GM21825 (cell line): Measurements from ENCODE around the gene APOB.
"Not testable (repeated sequence)": the region's sequence is repeated elsewhere in the genome, so short reads cannot be mapped to it uniquely, and the experiment has no call there.

Experiments used
- ATAC-seq: cut with Tn5 transposase; IDR thresholded peaks from one replicate; pipeline ENCODE4 v1.9.1; 2021; ENCODE audit warnings: mild to moderate bottlenecking, moderate library complexity; ENCODE audit not compliant: unreplicated experiment

APOB gene

DNA sequence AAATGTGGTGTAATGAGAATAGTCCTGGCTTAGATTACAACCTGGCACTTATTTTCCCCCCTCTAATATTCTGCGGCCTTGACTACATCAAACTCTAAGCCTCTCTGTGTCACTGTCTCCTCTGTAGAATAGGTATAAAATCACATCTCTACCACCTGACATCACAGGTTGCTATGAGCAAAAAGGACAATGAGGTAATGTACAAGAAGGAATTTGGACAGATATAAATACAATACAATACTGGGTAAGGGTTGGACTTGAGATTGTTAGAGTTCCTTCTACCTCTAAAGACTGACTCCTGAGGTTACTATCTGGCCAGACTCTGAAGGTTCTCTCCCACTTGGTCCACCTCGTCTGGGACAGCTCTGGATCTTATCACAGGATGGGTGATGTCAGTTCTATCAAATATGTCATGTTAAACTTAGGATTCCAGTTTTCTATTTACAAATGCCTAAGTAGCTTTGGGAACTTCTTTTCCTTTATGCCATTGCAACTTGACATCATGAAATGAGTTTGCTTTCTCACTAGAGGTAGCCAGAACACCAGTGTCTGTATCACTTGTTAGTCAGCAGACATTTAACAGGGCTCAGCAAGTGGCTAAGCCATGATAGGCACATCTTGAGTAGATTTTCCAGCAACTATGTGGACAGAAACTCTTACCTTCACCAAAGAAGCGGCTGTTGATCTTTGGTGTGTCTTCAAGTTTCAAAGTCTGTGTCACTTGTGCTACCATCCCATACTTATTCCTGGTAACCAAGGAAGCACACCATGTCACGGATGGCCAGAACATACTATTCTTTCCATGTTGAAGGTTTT lies 9.5 kb downstream of the APOB start:
- no peak for ATAC-seq

DNA sequence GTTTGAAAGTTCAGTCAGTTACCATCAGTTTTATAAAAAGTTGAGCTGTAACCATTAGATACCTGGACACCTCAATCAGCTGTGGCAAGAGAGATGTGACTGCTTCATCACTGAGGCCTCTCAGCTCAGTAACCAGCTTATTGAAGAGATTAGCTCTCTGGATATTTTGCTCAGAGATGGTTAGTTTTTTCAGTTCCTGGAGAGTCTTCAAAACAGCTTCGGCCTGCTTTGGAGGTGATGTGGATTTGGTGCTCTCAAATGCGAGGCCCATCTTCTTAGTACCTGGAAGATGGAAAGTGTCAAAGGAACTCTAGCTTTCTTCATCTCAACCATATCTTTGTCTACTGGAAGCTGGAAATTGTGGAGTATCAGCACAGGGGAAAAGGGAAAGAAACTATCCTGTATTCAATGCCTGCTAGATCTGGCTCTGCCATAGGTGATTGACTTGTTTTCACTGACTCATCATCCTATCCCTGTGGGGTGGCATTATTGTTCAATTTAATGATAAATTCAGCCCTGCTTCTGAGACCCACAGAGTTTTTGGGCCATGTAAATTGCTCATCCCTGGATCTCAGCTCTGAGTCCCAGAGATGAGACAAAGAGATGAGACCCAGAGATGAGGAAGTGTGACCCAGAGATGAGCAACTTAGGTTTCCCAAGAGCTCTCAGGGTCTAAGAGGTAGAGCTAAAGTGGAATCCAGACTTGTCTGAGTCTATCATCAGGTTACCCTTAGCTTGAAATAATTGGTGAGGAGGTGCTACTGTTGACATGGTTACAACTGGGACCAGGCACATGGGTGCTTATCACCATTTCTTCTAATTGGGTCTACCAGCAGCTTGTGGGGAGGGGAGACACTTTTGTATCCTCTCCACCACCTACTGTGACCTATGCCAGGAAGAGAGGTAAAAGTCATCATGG lies 10.4 kb downstream of the APOB start:
- ATAC-seq, result no peak

DNA sequence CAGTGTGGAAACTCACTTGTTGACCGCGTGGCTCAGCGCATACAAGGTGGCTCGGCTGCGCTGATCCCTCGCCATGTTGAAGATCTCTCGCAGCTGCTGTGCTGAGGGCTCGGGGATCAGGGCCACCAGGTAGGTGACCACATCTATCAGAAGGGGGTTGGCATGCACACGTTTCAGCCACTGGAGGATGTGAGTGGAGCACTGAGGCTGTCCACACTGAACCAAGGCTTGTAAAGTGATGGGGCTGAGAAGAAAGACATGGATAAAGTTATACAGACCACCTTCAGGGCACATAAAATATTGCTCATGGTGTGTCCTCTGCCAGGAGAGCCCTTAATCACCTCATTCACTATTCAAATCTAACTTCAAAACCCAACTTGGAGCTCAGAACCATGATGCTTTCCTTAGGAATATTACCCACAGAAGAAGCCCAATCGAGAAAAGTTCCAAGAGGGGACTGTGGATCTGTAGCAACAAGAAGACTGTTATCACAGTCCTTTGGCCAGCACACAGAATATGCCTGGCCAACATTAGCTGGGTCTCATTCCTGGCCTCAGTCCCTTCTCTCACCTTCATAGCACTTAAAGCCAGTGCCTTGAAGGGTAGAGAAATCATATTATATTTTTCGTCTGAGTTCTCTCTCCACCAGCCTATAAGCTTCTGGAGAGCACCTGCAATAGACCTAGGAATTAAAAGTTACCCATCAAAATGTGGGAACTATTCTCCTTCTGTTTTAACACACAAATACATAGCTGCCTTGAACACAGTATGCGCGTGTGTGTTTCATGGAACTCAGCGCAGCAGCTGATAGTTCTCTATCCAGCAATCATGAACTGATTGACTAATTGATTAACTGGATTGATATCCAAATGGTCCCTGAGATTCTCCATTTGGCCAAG lies 11.3 kb downstream of the APOB start:
- ATAC-seq, result no peak

DNA sequence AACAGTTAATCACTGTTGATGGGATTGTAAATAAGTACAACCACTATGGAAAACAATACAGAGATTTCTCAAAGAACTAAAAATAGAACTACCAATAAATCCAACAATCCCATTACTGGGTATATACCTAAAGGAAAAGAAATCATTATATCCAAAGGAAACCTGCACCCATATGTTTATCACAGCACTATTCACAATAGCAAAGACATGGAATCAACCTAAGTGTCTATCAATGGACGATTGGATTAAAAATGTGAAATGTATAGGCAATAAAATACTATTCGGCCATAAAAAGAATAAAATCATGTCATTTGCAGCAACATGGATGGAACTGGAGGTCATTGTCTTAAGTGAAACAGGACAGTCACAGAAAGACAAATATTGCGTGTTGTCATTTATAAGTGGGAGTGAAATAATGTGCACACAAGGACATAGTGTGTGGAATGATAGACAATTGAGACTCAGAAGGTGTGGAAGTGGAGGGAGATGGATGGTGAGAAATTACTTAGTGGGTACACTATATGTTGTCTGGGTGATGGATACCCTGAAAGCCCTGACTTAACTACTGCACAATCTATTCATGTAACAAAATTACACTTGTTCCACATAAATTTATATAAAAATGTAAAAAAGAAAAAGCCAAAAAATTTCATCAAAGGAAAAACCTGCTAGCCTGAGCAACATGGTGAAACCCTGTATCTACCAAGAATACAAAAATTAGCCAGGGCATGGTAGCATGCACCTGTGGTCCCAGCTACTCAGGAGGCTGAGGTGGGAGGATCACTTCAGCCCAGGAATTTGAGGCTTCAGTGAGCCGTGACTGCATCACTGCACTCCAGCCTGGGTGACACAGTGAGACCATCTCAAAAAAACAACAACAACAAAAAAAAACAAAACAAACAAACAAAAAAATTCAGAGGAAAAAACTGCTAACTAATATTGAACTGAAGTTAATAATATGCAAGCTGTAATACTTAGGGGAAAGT lies 12.6 kb downstream of the APOB start:
- ATAC-seq, result no peak

DNA sequence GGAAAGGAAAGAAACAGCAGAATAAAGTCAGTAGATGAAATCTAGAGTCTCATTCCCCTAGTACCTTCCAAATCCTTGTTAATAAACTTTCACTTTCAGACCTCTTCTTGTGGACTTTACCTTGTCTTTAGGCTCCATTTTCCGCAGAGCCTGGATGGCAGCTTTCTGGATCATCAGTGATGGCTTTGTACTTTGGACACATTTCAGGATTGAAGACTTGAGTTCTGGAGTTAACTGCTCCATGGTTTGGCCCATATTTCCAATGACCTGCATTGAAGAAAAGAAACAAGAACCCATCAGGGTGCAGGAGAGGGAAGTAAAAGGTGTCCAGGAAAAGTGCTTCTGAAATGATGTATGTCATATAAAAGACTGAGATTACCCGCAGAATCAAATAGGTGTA lies 14.4 kb downstream of the APOB start:
- no peak for ATAC-seq

DNA sequence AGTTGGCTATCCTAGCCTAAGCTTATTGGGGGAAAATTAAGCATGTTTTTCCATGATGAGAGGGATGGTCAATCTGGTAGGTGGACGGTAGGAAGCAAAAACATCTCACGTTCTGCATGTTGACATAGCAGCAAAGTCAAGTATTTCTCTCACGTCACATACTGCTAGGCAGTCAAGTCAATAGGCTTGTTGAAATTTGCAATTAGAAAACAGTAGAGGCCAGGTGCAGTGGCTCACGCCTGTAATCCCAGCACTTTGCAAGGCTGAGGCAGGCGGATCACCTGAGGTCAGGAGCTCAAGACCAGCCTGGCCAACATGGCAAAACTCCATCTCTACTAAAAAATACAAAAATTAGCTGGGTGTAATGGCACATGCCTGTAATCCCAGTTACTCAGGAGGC lies 14.9 kb downstream of the APOB start:
- ATAC-seq, result not testable (repeated sequence)

DNA sequence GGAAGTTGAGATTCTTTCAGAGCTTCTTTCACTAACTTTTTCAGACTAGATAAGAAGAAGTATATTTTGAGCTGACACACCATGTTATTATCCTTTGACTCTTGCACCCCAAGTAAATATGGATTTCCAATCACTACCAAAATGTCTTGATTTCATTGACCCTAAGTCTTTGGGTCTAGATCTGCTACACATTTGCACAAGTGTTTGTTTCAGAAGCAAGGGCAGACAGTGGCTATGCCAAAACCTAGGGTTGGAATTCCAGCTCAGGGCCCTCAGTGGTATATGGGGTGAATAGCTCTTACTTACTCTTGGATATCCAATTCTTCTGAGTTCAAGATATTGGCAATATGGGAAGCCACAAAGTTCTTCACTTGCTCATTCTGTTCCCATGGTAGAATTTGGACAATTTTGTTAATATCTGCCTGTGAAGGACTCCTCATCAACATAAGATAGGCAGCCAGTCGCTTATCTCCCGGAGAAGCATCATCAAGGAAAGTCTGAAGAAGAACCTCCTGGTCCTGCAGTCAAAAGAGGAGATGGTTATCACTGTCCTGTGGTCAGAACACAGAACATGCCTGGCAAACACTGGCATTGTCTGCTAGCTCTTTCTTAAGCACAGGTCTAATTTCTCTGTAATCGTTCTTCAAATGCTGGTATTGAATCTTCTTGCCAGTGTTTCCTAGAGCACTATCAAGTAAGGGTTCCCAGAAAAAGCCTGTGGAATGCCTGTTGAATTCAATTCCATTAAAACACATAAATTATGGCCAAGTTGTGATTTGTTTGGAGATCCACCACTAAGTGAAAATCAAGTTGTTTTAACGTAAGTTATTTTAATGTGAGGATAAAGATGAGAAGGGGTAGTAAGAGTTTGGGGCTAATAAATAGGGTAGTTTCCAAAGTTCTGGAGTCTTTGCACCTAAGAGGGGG lies 15.6 kb downstream of the APOB start:
- no peak for ATAC-seq

DNA sequence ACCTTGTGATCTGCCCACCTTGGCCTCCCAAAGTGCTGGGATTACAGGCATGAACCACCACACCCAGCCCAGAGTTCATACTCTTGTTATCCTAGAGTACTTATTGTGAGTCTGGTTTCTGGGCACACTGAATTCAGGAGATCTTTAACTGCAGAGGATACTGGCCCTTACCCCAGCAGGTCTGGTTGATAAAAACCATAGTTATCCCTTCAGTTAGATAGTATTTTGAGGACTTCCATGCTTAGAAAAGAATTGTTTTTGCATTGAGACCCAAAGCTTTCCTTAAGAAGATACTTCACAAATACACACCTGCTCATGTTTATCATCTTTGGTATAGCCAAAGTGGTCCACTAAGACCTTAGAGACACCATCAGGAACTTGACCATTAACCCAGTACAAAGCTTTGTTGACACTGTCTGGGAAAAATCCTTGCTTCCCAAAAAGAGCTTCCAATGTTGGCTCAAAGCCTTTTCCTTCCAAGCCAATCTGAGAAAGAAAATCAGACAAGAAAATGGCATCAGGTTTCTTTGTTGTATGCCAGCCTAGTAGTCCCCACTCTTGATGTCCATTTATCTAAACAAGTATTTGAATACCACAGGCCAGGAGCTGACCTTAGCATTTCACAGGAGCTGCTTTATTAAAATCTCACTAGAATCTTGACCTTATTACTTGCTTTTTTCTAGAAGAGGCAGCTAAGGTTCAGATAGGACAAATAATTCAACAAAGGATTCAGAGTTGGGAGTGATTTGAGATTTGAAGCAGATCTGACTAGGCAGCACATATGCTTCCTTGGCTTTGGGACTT lies 17.2 kb downstream of the APOB start:
- no peak for ATAC-seq

DNA sequence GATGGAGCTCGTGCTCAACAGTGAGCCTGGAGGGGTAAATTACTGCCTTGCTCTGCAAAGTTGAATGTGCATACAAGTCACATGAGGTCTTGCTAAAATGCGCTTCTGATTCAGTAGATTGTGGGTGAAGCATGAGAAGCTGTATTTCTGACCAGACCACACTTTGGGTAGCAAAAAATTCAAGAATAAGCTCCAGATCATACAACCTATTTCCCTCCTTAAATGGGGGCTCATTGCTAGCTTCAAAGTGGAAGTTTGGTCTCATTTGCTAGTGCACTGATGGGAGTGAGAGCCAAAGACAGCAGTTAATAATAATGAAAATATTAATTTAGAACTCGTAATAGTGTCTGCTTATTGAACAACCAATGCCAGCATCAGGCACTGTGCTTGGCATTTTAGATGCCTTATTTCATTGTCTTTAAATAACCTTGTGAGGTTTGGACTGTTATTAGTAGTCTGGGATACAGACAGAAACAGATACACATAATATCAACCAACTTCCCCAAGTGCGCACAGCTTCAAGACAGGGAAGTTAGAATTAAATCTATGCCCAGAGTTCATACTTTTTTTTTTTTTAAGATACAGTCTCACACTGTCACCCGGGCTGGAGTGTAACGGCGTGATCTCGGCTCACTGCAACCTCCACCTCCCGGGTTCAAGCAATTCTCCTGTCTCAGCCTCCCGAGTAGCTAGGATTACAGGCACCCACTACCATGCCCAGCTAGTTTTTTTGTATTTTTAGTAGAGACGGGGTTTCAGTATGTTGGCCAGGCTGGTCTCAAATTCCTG lies 18.0 kb downstream of the APOB start:
- no peak for ATAC-seq

DNA sequence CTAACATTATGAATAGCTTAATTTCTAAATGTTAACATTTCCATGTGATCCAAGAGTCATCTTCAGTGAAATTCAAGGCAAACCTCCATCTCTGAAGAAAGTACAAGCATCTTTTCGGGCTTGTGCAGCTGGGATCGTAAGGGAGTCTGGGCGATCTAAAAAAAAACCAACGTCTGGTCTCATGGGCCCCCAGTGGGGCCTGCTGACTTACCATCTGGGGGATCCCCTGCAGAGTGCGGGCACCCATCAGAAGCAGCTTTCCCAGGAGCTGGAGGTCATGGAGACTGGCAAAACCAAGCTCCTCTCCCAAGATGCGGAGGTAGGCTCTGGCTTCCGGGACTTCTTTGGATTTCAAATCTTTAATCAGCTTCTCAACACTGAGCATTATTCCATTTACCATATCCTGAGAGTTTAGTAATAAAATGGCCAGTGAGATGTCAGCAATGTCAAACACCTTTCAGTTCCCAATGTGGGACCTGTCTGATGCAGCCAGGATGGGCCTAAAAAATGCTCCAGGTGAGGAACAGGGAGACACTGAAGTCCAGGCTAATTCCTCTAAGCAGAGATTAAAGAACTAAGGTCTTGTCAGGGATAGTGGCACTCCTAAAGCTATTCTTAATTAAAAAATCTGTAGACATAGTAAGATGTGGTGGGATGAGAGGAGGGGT lies 19.0 kb downstream of the APOB start:
- ATAC-seq, result no peak

DNA sequence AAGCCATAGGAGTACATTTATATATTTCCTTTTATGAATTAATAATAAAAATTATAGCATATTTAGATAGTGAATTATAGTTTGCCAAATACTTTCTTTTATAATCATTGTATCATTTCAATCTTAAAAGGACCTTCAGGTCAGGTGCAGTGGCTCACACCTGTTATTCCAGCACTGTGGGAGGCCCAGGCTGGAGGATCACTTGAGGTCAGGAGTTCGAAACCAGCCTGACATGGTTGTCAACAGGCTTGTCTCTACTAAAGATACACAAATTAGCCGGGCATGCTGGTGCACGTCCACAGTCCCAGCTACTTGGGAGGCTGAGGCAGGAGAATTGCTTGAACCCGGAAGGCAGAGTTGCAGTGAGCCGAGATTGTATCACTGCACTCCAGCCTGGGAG lies 19.7 kb downstream of the APOB start:
- no peak for ATAC-seq

DNA sequence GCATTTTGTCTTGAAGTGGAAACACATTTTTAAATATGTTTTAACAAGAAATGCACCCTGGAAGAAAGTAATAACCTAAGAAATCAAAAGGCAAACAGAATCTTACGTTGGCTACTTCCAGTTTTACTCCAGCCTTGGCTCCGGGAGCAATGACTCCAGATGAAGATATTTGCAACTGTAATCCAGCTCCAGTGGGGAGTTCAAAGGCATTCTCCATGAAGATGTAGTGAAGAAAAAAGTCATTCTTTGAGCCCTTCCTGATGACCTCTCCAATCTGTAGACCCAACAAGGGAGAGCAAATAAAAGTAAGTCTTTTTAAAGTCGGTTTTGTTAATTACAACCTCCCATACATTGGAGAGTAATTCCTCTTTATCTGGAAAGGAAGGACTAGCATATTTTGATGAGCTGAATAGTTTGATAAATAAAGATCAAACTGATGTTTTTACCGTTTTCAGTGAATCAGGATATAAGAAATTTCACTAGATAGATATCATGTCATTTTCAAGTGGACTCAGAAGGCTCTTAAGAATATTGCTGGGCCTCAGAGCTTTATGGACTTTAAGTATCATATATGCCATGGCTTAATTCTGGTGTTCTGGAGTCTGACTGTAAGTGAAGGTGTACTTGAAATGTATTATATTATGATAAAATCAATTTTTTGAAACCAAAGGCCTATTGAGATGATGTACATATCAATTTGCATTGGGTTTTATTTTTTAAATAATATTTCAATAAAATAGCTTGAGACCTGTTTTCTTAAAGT lies 20.3 kb downstream of the APOB start:
- no peak for ATAC-seq

DNA sequence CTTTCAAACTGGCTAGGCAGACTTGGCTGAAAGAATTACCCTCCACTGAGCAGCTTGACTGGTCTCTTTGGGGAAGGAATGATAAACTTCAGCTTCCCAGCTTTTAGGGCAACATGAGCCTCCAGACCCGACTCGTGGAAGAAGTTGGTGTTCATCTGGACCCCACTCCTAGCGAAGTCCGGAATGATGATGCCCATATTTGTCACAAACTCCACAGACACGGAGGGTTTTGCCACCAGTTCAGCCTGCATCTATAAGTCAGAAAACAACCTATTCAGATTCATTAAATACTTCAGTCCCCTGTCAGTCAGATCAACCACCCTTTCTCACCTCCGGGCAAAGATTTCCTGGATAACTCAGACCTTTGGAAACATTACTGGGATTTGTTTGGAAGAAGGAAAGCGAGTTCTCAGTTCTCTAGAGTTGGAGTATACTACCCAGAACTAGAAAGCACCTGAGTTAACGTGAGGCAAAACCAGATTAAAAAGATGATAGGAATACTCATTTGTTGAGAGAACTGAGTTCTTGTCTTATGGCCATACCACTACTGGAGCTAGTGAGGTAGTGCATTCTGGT lies 21.0 kb downstream of the APOB start:
- no peak for ATAC-seq

DNA sequence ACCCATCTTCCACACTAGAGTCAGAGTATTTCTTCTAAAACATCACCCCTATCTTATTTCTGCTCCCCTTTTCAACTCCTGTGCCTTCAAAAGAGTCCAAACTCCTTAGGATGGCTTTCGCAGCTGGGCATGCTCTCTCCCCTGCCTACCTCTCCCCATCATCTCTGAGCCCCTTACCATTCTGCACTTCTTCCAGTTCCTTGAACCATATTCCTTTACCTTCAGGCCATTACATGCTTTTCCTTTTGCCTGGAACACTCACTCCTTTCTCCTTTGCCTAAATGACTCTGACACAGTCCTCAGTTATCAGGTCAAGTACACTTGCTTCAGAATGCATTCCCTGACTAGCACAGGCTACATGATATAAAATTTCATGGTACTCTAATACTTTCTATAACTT lies 22.4 kb downstream of the APOB start:
- ATAC-seq, result no peak

DNA sequence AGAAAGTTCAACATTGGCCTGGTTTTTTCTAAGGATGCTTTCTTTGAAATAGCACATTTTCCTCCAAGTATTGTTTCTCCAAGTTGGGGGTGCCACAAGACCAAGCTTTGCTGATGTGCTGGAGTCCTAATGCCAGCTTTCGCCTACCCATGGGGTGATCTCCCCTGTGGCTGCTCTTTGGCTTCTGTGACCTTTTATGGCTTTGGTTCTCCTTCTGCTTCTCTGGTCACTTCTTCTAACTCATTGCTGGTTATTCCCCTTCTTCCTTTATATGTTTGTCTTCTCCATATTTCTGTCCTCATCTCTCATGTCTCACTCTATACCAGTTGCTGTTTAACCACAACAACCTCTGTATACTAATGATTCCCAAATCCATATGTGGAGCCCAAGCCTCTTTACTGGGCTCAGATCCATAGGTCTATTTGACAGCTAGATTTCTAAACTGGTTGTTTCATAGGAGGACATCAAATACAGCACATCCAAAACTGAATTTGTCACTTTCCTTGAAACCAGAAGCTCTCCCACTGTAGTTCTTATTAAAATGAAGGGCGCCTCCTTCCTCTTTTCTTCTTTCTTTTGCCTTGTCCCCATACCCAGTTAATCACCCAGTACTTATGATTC lies 23.1 kb downstream of the APOB start:
- no peak for ATAC-seq
